Astrocyte (in vitro differentiated cells and primary cell): ENCODE results near the gene TLK2. TPM values are rescaled to one million over a fixed set of nuclear protein-coding genes. Genes with fewer than 3 reads are reported as not detected.

Experiments
- DNase-seq: peaks from one replicate; pipeline ENCODE4 v3.0.0-alpha.2; 2010; ENCODE audit warnings: low read depth
- FAIRE-seq: peaks from 2 replicates; lab custom pipeline; 2011; peaks lifted over from hg19 to GRCh38; lab: Jason Lieb, UNC
- H2AFZ ChIP-seq: 2 replicates; pipeline ENCODE4 v1.6.0; 2012; ENCODE audit warnings: low read depth, low read length, inconsistent platforms
- H3K27ac ChIP-seq: 2 replicates; pipeline ENCODE4 v1.5.1; 2011; ENCODE audit warnings: low read depth, low read length, inconsistent platforms
- H3K27me3 ChIP-seq: 2 replicates; pipeline ENCODE4 v1.6.0; 2011; ENCODE audit warnings: low read length, inconsistent platforms; ENCODE audit not compliant: insufficient read depth
- H3K36me3 ChIP-seq: 2 replicates; pipeline ENCODE4 v1.5.1; 2011; ENCODE audit warnings: low read length, inconsistent platforms; ENCODE audit not compliant: insufficient read depth
- H3K4me1 ChIP-seq: 2 replicates; pipeline ENCODE4 v1.5.1; 2011; ENCODE audit warnings: low read length, inconsistent platforms; ENCODE audit not compliant: insufficient read depth
- H3K4me2 ChIP-seq: 2 replicates; pipeline ENCODE4 v1.6.0; 2012; ENCODE audit warnings: low read length, inconsistent platforms
- H3K4me3 ChIP-seq: 2 replicates; pipeline ENCODE4 v1.5.1; 2011; ENCODE audit warnings: low read depth, mild to moderate bottlenecking, low read length, inconsistent platforms; ENCODE audit not compliant: insufficient read depth
- H3K79me2 ChIP-seq: 2 replicates; pipeline ENCODE4 v1.6.0; 2012; ENCODE audit warnings: mild to moderate bottlenecking, low read length, inconsistent platforms; ENCODE audit not compliant: insufficient read depth
- H3K9ac ChIP-seq: 2 replicates; pipeline ENCODE4 v1.6.0; 2012; ENCODE audit warnings: mild to moderate bottlenecking, low read length, inconsistent platforms
- H3K9me3 ChIP-seq: 2 replicates; pipeline ENCODE4 v1.5.1; 2012; ENCODE audit warnings: low read depth, mild to moderate bottlenecking, low read length, inconsistent platforms; ENCODE audit not compliant: insufficient read depth
- H4K20me1 ChIP-seq: 2 replicates; pipeline ENCODE4 v1.6.0; 2012; ENCODE audit warnings: low read length, inconsistent platforms; ENCODE audit not compliant: insufficient read depth
- H3K27ac Mint-ChIP-seq: one replicate; pipeline ENCODE4 v1.8.0; 2021; ENCODE audit warnings: mild to moderate bottlenecking, mixed read lengths; ENCODE audit not compliant: unreplicated experiment
- H3K27me3 Mint-ChIP-seq: one replicate; pipeline ENCODE4 v1.8.0; 2021; ENCODE audit warnings: low read depth, mixed read lengths; ENCODE audit not compliant: unreplicated experiment
- H3K36me3 Mint-ChIP-seq: one replicate; pipeline ENCODE4 v1.8.0; 2021; ENCODE audit warnings: low read depth, mixed read lengths; ENCODE audit not compliant: unreplicated experiment
- H3K4me1 Mint-ChIP-seq: one replicate; pipeline ENCODE4 v1.8.0; 2021; ENCODE audit warnings: low read depth, mixed read lengths; ENCODE audit not compliant: unreplicated experiment
- H3K4me3 Mint-ChIP-seq: one replicate; pipeline ENCODE4 v1.8.0; 2021; ENCODE audit warnings: mild to moderate bottlenecking, moderate library complexity, mixed read lengths; ENCODE audit not compliant: unreplicated experiment
- H3K9me3 Mint-ChIP-seq: one replicate; pipeline ENCODE4 v1.8.0; 2021; ENCODE audit warnings: mild to moderate bottlenecking, mixed read lengths; ENCODE audit not compliant: unreplicated experiment
- CTCF ChIP-seq: IDR thresholded peaks from 2 replicates; pipeline ENCODE4 v1.5.1; 2011; ENCODE audit warnings: low read depth, mild to moderate bottlenecking, inconsistent platforms, low read length, moderate library complexity; ENCODE audit not compliant: insufficient read depth
- EZH2 ChIP-seq: IDR thresholded peaks from 2 replicates; pipeline ENCODE4 v1.6.1; 2012; ENCODE audit warnings: mild to moderate bottlenecking, low read length, inconsistent platforms; ENCODE audit not compliant: insufficient read depth
- total RNA-seq: library from RNA; stranded (reverse); gene quantifications from 2 replicates; pipeline ENCODE4 v1.2.1, GENCODE V29; 2021

Gene TLK2
- total RNA-seq, 1 donor from 2014 or later: 53.0 TPM

GRCh38 chr17:62597920-62598319 is 119.3 kb downstream of the TLK2 start:
- Histone ChIP-seq H3K4me3 (no peak overlapping the region), H2AFZ (no peak overlapping the region), H3K27me3 (no peaks in the 10 kb centered on the region), H3K4me2 (no peak overlapping the region), H3K9me3 (no peaks in the 10 kb centered on the region), H4K20me1 (peaks cover 4% of the 10 kb centered on the region), H3K4me1 (no peaks in the 10 kb centered on the region), H3K27ac (no peak overlapping the region), H3K79me2 (peaks cover 3% of the 10 kb centered on the region), H3K36me3 (peaks cover 38% of the 10 kb centered on the region), H3K9ac (no peak overlapping the region)
- peaks cover 5% of the 10 kb centered on the region for H3K4me1 Mint-ChIP-seq
- H3K27ac Mint-ChIP-seq: no peak overlapping the region
- TF ChIP-seq EZH2 (no peak), CTCF (no peak)
- H3K27me3 Mint-ChIP-seq: no peaks in the 10 kb centered on the region
- peaks cover 34% of the 10 kb centered on the region for H3K36me3 Mint-ChIP-seq
- FAIRE-seq: no peak
- no peak for DNase-seq
- H3K9me3 Mint-ChIP-seq: no peaks in the 10 kb centered on the region
- no peak overlapping the region for H3K4me3 Mint-ChIP-seq

GRCh38 chr17:62599964-62600657 is 121.5 kb downstream of the TLK2 start:
- no peak overlapping the region for H3K27ac Mint-ChIP-seq
- no peaks in the 10 kb centered on the region for H3K9me3 Mint-ChIP-seq
- FAIRE-seq (no peak), DNase-seq (no peak)
- Histone ChIP-seq H2AFZ (no peak overlapping the region), H3K4me1 (no peaks in the 10 kb centered on the region), H3K36me3 (peaks cover 38% of the 10 kb centered on the region), H3K4me3 (no peak overlapping the region), H3K9ac (no peak overlapping the region), H3K79me2 (peaks cover 3% of the 10 kb centered on the region), H4K20me1 (peaks cover 4% of the 10 kb centered on the region), H3K9me3 (no peaks in the 10 kb centered on the region), H3K4me2 (no peak overlapping the region), H3K27me3 (no peaks in the 10 kb centered on the region), H3K27ac (no peak overlapping the region)
- peaks cover 39% of the 10 kb centered on the region for H3K36me3 Mint-ChIP-seq
- H3K4me3 Mint-ChIP-seq: no peak overlapping the region
- H3K4me1 Mint-ChIP-seq: peaks cover 5% of the 10 kb centered on the region
- TF ChIP-seq EZH2 (no peak), CTCF (no peak)
- no peaks in the 10 kb centered on the region for H3K27me3 Mint-ChIP-seq

GRCh38 chr17:62600805-62601204 is 122.2 kb downstream of the TLK2 start:
- TF ChIP-seq EZH2 (no peak), CTCF (no peak)
- Mint-ChIP-seq H3K27me3 (no peaks in the 10 kb centered on the region), H3K4me3 (no peak overlapping the region), H3K4me1 (peaks cover 5% of the 10 kb centered on the region), H3K9me3 (no peaks in the 10 kb centered on the region), H3K27ac (peak overlapping the region; percentile 88), H3K36me3 (peaks cover 39% of the 10 kb centered on the region)
- Histone ChIP-seq H3K9me3 (no peaks in the 10 kb centered on the region), H4K20me1 (peaks cover 4% of the 10 kb centered on the region), H3K9ac (no peak overlapping the region), H3K36me3 (peaks cover 38% of the 10 kb centered on the region), H3K27ac (no peak overlapping the region), H3K27me3 (no peaks in the 10 kb centered on the region), H2AFZ (no peak overlapping the region), H3K4me2 (no peak overlapping the region), H3K79me2 (no peaks in the 10 kb centered on the region), H3K4me3 (no peak overlapping the region), H3K4me1 (no peaks in the 10 kb centered on the region)
- DNase-seq (no peak), FAIRE-seq (no peak)
